HG03432 (cell line): Measurements from ENCODE around the gene CTRL.
"Not testable (repeated sequence)": the region's sequence is repeated elsewhere in the genome, so short reads cannot be mapped to it uniquely, and the experiment has no call there.

ENCODE experiments used
- ATAC-seq: cut with Tn5 transposase; IDR thresholded peaks from one replicate; pipeline ENCODE4 v1.9.1; 2021; ENCODE audit warnings: mild to moderate bottlenecking, moderate library complexity; ENCODE audit not compliant: unreplicated experiment

The CTRL gene

GRCh38 chr16:67924140-67924906, 7.3 kb downstream of the CTRL start:
- no peak for ATAC-seq

- no peak for ATAC-seq
Measured at GRCh38 chr16:67923414-67924116, 8.1 kb downstream of the CTRL start.

GRCh38 chr16:67922740-67923139, 8.9 kb downstream of the CTRL start:
- no peak for ATAC-seq

- ATAC-seq = no peak
Measured at GRCh38 chr16:67922221-67922620, 9.4 kb downstream of the CTRL start.

- no peak for ATAC-seq
Measured at GRCh38 chr16:67919622-67920221, 11.9 kb downstream of the CTRL start.

GRCh38 chr16:67917852-67918236, 13.8 kb downstream of the CTRL start:
- no peak for ATAC-seq

- ATAC-seq = no peak
Measured at GRCh38 chr16:67917140-67917851, 14.4 kb downstream of the CTRL start.

GRCh38 chr16:67915831-67916723, 15.6 kb downstream of the CTRL start:
- no peak for ATAC-seq

- not testable (repeated sequence) for ATAC-seq
Measured at GRCh38 chr16:67915496-67915769, 16.2 kb downstream of the CTRL start.

GRCh38 chr16:67914758-67915495, 16.7 kb downstream of the CTRL start:
- ATAC-seq = no peak

- ATAC-seq = no peak
Measured at GRCh38 chr16:67910158-67910557, 21.5 kb downstream of the CTRL start.

GRCh38 chr16:67909056-67909742, 22.5 kb downstream of the CTRL start:
- no peak for ATAC-seq

GRCh38 chr16:67907397-67908180, 24.1 kb downstream of the CTRL start:
- ATAC-seq = no peak

GRCh38 chr16:67902831-67903230, 28.8 kb downstream of the CTRL start:
- ATAC-seq = no peak

- no peak for ATAC-seq
Measured at GRCh38 chr16:67901734-67902133, 29.9 kb downstream of the CTRL start.

GRCh38 chr16:67897231-67897630, 34.4 kb downstream of the CTRL start:
- ATAC-seq = no peak

GRCh38 chr16:67893743-67894399, 37.8 kb downstream of the CTRL start:
- no peak for ATAC-seq
